ENCODE measurements around the gene FLNA.

The FLNA gene

DNA sequence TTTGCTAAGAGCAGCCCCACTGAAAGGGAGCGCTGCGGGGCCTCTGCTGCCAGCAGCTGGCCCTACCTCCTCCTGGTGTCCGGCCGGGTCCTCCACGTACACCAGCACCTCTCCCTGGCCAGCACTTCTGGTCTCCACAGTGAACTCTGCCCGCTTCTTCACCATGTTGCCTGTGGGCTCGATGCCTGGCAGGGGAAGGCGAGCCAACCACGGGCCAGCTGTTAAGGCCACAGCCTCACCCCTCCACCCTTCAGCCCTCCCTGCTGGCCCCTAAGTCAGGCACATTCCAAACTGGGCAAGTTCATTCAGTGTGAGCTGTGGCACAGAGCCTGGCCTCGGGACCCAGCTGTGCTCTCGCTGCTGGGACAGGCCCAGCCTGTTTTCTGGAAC, 7.8 kb downstream of the FLNA start:
- H3K4me3 ChIP-seq (ENCODE audit: low read depth in 1 of 2, low read length in 1 of 2), result no peak overlapping the region
- H3K27ac ChIP-seq, result peak overlapping the region; percentile 97
- TF ChIP-seq CTCF (IDR thresholded peaks at IDR 0.05), result no peak
- no peaks in the 10 kb centered on the region for H3K9me3 ChIP-seq
- peaks cover 63% of the 10 kb centered on the region for H3K36me3 ChIP-seq
- H3K4me1 ChIP-seq (ENCODE audit: control insufficient read depth in 1 of 2, insufficient read depth in 1 of 2, low read depth in 1 of 2, low read length in 1 of 2), result peaks cover 17 to 24% of the 10 kb centered on the region in 2 experiments
- H3K27me3 ChIP-seq, result no peaks in the 10 kb centered on the region

DNA sequence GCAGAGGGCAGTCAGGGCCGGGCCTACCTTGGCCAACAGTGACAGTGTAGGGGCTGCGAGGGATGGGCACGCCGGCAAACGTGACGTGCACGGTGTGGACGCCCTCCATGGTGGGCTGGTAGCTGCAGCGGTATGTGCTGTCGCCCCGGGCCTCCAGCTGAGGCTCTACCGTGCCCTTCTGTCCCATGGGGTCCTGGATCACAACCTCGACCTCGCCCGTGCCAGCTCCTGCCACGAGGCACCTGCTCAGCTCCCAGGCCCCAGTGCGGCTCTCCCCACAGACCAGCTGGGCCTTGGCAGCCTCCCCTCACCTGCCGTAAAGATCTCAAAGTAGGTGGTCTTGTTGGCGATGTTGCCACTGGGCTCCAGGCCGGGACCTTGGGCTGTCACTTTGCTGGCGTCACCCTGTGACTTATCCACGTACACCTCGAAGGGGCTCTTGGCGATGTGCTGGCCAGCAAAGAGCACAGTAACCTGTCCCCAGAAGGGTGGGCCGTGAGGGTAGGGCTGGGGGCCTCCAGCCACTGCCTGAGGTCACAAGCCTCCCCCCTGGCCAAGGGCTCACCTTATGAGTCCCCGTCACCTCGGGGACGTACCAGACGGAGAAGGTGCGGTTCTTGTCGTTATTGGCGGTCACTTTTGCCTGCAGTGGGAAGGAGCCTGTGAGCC, 8.3 kb downstream of the FLNA start:
- Histone ChIP-seq H3K9me3 (no peaks in the 10 kb centered on the region), H3K4me3 (ENCODE audit: low read depth in 1 of 2, low read length in 1 of 2) (no peak overlapping the region), H3K36me3 (peaks cover 69% of the 10 kb centered on the region), H3K4me1 (ENCODE audit: control insufficient read depth in 1 of 2, insufficient read depth in 1 of 2, low read depth in 1 of 2, low read length in 1 of 2) (peaks cover 17 to 24% of the 10 kb centered on the region in 2 experiments), H3K27ac (peak overlapping the region; percentile 97), H3K27me3 (no peaks in the 10 kb centered on the region)
- TF ChIP-seq CTCF (IDR thresholded peaks at IDR 0.05), result no peak

GRCh38 chrX:154365052-154365600, 9.3 kb downstream of the FLNA start:
- TF ChIP-seq CTCF (IDR thresholded peaks at IDR 0.05), result no peak
- Histone ChIP-seq H3K4me1 (ENCODE audit: control insufficient read depth in 1 of 2, insufficient read depth in 1 of 2, low read depth in 1 of 2, low read length in 1 of 2) (peaks cover 17 to 23% of the 10 kb centered on the region in 2 experiments), H3K36me3 (peaks cover 77% of the 10 kb centered on the region), H3K27ac (peak overlapping the region; percentile 97), H3K27me3 (no peaks in the 10 kb centered on the region), H3K4me3 (ENCODE audit: low read depth in 1 of 2, low read length in 1 of 2) (no peak overlapping the region), H3K9me3 (no peaks in the 10 kb centered on the region)

- H3K27ac ChIP-seq, result peak overlapping the region; percentile 25
- no peak for TF ChIP-seq CTCF (IDR thresholded peaks at IDR 0.05)
- peaks cover 15 to 17% of the 10 kb centered on the region in 2 experiments for H3K4me1 ChIP-seq (ENCODE audit: control insufficient read depth in 1 of 2, insufficient read depth in 1 of 2, low read depth in 1 of 2, low read length in 1 of 2)
- H3K36me3 ChIP-seq, result peaks cover 89% of the 10 kb centered on the region
- no peaks in the 10 kb centered on the region for H3K9me3 ChIP-seq
- no peaks in the 10 kb centered on the region for H3K27me3 ChIP-seq
- H3K4me3 ChIP-seq (ENCODE audit: low read depth in 1 of 2, low read length in 1 of 2), result no peak overlapping the region
Measured at GRCh38 chrX:154363706-154364439, 10.6 kb downstream of the FLNA start.

- Histone ChIP-seq H3K27me3 (no peaks in the 10 kb centered on the region), H3K36me3 (peaks cover 98% of the 10 kb centered on the region), H3K9me3 (no peaks in the 10 kb centered on the region), H3K27ac (no peak overlapping the region), H3K4me3 (ENCODE audit: low read depth in 1 of 2, low read length in 1 of 2) (no peak overlapping the region), H3K4me1 (ENCODE audit: control insufficient read depth in 1 of 2, insufficient read depth in 1 of 2, low read depth in 1 of 2, low read length in 1 of 2) (peaks cover 0 to 5% of the 10 kb centered on the region in 2 experiments)
- TF ChIP-seq CTCF (IDR thresholded peaks at IDR 0.05), result no peak
Measured at GRCh38 chrX:154362085-154362742, 12.2 kb downstream of the FLNA start.

All from neutrophil (primary cell).